Stimulated activated CD8-positive, alpha-beta memory T cell treated with anti-CD3 and anti-CD28 coated beads, Interleukin-4, amount 100 ng/mL, for 48 hours (primary cell): ENCODE measurements around the gene SPON1.
"Not testable (repeated sequence)": the region's sequence is repeated elsewhere in the genome, so short reads cannot be mapped to it uniquely, and the experiment has no call there.

Experiments
- DNase-seq: peaks from one replicate; pipeline ENCODE4 v3.0.0-alpha.2; 2020

Gene SPON1

DNA sequence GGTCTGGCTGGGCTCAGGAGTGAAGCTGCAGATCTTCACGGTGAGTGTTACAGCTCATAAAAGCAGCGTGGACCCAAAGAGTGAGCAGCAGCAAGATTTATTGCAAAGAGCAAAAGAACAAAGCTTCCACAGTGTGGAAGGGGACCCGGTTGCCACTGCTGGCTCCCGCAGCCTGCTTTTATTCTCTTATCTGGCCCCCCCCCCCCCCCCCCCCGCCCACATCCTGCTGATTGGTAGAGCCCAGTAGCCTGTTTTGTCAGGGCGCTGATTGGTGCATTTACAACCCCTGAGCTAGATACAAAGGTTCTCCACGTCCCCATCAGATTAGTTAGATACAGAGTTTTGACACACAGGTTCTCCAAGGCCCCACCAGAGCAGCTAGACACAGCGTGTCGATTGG is 128.1 kb downstream of the SPON1 start:
- DNase-seq, result not testable (repeated sequence)

GRCh38 chr11:14093065-14093464 is 130.5 kb downstream of the SPON1 start:
- DNase-seq, result no peak

- DNase-seq, result no peak
Measured at GRCh38 chr11:14094481-14095037, 132.0 kb downstream of the SPON1 start.

- DNase-seq, result no peak
Measured at GRCh38 chr11:14095882-14096281, 133.4 kb downstream of the SPON1 start.

DNA sequence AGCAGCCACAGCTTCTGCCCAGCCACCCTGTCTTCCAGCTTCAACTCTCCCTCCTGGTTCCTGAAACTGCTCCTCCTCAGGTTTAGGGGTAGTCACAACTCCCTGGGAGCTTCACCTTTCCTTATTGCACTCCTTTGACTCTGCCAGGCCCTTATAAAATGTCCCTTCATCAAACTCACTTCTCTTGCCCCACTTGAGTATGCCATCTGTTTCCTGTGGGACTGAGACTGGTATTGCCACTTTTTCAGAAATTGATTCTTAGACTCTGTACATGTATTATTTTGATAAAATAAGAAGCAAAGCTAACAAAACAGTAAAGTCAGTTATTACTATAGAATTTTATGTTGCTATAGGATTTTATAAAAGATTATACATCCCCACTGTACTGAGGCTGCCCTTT is 134.1 kb downstream of the SPON1 start:
- no peak for DNase-seq

DNA sequence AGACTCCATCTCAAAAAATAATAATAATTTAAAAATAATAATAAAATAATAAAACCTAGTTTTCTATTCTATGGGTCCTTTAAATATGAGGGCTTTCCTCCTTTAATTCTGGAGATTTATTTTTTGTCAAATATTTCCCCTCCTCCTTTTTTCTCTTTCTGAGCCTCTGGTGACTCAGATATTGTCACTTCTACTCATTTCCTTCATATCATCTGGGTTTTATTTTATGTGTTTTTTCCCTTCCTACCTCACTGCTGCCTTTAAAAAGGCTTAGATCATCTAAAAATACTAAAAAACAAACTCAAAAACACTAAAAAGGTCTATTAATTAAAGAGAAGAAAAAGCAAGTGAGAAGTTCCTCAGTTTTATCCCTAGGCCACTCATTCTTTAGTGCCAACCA is 138.9 kb downstream of the SPON1 start:
- DNase-seq, result no peak

GRCh38 chr11:14102766-14103165 is 140.2 kb downstream of the SPON1 start:
- DNase-seq, result no peak

DNA sequence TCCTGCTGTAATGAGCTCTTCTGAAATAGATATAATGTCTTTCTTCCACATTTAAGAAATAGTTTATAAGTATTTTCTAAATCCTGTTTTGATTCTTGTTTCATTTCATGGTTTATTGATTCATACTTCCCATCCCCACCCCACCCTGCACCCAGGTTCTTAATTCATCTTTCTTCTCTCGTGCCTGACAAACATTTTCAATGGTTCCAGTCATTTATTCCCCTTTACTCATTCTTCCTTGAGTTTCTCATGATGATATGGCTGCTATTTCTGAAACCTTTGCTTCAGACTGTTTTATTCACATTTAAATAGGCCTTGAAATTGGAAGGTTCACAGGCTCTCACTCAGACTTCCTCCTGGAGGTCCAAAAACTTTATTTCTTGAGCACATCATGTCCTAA is 142.9 kb downstream of the SPON1 start:
- no peak for DNase-seq

DNA sequence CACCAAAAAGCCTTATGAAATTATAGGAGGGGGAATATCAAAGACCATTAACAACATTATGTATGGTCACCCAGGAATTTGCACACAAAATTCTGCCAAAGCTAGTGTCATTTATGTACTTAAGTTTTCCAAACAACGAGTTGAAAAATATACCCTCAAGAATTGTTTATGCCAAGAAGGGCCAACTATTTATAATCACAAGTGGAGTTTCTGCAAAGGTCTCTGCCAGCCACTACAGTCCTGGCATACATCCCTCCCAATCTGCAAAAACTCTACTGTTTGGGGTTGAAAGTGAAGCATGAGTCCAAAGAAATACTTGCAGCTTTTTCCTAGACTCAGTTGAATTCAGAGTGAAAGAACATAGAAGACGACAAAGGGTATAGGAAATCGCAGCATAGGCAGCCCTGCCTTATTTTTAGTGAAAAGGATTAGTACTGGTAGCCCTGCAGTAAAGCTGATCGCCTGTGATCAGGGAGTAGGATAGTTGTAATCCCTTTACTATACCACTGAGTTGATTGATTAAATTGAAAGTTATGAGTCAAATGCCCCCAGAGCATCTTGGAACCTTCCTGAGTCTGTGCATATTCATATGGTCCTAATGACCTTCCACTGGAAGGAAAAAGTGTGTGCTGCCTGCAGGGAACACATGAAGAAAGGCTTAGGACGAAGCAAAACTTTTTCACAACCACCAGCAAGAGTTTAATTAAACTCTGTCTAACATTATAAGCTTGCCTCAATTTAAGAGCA is 144.0 kb downstream of the SPON1 start:
- DNase-seq, result no peak

DNA sequence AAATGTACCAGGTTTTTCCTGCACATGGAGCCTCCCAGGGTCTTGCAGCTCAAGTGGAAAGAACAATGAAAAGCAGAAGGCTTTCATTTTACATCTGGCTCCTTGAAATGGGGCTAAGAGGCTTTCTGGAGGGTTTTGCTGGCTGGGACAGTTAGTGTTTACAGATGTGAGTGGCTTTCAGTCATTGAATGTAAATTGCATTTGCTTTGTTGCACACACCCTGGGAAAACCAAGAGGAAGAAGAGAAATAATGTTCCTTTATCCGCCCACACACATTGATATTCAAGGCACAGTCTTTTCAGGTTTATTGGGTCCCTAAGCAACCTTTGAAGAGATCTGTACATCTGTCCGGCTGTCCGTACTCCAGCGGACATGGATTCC is 144.5 kb downstream of the SPON1 start:
- DNase-seq, result no peak

DNA sequence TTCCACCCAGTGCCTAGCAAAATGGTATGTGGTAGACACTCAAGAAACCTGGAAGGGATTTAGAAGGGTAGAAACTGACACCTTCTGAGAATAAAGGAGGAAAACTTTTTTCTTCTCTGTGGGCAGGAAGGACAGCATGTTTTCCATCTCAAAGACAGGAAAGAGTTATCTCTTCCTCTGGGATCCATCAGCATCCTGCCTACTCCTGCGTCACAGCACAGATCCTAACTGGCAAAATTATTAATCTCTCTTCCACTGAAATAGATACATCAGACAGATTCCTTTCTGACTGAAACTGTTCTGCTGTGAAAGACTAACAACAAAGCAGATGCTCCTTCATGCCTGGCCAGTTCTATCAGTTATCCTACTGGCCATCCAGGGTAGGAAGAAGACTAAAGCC is 147.2 kb downstream of the SPON1 start:
- no peak for DNase-seq

- DNase-seq, result no peak
Measured at GRCh38 chr11:14110629-14111028, 148.1 kb downstream of the SPON1 start.

- no peak for DNase-seq
Measured at GRCh38 chr11:14111496-14111895, 149.0 kb downstream of the SPON1 start.

GRCh38 chr11:14112721-14113120 is 150.2 kb downstream of the SPON1 start:
- no peak for DNase-seq

- no peak for DNase-seq
Measured at GRCh38 chr11:14114269-14114668, 151.7 kb downstream of the SPON1 start.

GRCh38 chr11:14114786-14115185 is 152.3 kb downstream of the SPON1 start:
- no peak for DNase-seq

- no peak for DNase-seq
Measured at GRCh38 chr11:14117632-14118031, 155.1 kb downstream of the SPON1 start.

DNA sequence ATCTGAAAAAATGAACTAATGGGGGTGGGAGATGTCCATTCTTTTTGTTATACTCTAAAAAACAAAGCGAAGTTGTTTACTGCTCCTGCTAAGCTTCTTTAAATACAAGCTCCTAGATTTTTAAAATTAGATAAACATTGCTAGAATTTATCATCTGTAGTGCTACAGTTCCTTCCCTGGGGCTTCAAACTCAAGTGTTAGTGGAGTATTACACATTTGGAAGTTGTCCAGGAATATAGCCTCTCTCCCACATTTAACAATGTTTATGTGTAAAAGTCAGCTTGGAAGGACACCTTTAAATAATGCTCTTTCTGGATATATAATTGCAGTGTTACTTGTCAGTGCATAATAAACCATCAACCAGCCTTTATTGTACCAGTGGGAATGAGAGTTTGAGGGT is 155.5 kb downstream of the SPON1 start:
- no peak for DNase-seq

DNA sequence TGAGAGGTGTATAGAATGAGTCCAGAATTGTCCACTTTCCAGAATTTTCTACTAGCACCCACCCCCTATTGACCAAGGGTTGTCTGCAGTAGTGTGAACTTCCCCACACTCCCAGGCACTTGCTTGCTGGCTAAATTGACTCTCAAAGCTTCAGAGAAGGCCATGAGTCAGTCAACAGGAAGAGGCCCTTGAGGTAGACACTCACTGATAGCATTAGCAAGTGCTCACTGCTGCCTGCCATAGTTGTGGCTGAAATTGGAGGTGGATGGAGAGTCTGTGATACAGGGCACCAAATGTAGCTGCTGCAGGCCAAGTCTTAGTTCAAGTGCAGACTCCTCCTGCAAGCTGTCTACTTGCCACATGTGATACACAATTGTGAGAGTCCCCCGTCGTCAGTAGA is 156.8 kb downstream of the SPON1 start:
- DNase-seq, result peak; percentile 31

DNA sequence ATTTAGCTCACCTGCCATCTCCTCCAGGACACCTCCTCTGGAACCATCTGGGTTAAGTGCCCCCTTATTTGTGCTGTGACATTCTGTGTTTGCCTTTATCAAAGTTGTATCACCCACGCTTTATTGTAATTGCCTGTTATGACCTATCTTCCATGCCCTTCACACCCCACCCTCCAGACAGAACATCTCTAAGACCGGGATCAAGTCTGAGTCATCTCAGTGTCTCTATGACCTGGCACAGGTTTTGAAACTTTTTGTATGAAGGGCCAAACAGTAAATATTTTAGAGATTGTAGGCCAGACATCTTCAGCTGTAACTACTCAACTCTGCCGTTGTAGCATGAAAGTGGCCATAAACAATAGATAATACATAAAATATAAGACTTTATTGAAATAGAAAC is 161.8 kb downstream of the SPON1 start:
- no peak for DNase-seq

DNA sequence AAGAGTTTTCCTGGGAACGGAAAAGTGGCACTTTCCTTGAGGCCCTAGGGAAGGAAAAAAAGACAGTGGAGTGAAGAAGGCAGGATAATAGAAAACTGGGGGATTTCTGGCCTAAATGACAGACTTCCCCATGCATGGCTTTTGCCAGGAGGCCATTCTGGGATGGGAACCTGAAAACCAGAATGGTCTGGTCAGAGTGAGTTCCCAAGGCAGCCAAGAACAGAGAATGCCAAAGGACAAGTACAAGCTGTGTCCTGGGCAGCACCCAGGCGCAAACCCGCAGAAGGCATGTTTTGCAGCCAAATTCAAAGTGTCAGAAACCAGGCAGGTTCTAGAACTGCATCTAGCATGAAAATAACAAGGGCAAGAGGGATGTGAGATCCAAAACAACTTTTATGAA is 162.4 kb downstream of the SPON1 start:
- no peak for DNase-seq

DNA sequence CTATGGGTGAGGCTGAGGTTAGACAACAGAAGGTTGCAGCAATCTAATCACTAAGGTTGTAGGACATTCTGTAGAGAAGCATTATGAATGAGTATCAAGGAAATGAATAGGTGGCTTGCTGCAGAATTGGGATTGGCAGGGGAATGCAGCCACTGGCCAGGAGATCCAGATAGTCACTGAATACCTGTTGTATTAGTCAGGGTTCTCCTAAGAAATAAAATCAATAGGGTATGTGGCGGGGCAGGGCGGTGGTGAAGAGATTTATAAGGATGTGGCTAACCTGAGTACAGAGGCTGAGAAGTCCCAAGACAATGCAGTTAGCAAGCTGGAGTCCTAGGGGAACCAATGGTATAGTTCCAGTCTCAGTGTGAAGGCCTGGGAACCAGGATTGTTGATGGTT is 163.0 kb downstream of the SPON1 start:
- no peak for DNase-seq

DNA sequence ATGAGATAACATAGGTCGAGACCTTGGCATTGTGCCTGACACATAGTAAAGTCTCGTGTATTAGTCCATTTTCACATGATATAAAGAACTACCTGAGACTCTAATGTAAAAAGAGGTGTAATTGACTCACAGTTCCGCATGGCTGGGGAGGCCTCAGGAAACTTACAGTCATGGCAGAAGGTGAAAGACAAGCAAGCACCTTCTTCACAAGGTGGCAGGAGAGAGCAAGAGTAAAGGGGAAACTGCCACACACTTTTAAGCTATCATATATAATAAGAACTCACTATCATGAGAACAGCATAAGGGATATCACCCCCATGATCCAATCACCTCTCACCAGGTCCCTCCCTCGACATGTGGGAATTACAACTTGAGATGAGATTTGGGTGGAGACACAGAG is 165.2 kb downstream of the SPON1 start:
- no peak for DNase-seq

DNA sequence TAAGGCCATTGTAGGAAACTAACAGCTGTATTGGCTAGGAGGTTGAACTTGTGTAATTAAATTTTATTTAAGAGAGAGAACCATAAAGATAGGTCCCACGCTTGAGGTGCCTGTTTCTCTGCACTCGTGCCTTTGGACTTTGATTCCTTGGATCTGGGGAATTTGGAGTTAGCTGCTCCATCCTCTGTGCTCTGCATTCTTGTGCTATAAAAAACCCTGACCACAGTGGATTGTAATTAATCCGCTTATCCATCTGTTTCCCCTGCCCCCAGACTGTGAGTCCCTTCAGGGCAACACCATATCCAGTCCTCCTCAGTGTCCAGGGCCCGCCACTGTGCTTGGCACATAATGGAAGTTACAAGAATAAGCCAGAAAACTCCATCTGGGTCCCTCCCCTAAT is 169.8 kb downstream of the SPON1 start:
- no peak for DNase-seq

- DNase-seq, result no peak
Measured at GRCh38 chr11:14133381-14133780, 170.9 kb downstream of the SPON1 start.
